CD4-positive, alpha-beta T cell treated with Interleukin-4 for 1 hour (primary cell): ENCODE results near the gene GPR142.

Source experiments
- DNase-seq, 2 donors: peaks; one replicate each; pipeline ENCODE4 v3.0.0-alpha.2; 2020 to 2022

Gene GPR142, protein sequence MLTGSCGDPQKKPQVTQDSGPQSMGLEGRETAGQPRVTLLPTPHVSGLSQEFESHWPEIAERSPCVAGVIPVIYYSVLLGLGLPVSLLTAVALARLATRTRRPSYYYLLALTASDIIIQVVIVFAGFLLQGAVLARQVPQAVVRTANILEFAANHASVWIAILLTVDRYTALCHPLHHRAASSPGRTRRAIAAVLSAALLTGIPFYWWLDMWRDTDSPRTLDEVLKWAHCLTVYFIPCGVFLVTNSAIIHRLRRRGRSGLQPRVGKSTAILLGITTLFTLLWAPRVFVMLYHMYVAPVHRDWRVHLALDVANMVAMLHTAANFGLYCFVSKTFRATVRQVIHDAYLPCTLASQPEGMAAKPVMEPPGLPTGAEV

GRCh38 chr17:74367206-74367605 is at the start of gene GPR142:
Gene GPR142 (plus strand): TSS chr17:74367506. CDS start chr17:74369541, 2,035 bp downstream.
- no peak for DNase-seq

DNA sequence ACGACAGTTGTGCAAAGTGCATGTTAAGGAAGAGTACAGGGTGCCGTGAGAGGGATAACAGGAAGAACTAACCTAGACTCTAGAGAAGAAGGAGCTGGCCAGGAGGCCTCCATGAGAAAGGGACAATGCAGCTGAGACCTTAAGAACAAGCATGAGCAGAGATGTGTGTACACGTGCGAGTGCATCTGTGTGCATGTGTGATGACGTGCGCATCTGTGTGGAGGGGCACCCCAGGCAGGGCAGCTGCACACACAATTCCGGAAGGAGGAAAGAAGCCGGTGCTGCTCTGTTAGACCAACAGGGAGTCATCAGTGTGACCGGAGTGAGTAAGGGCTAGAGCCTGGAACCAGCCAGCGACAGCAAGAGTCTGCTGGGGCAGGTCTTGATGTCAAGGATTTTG is 48.9 kb upstream of the GPR142 start:
- no peak for DNase-seq

- DNase-seq, result no peak
Measured at GRCh38 chr17:74324521-74324920, 42.8 kb upstream of the GPR142 start.

GRCh38 chr17:74325376-74325742 is 41.9 kb upstream of the GPR142 start:
- DNase-seq, result no peak

GRCh38 chr17:74325743-74326379 is 41.4 kb upstream of the GPR142 start, which contains the start of gene KIF19:
Gene KIF19 (plus strand): TSS chr17:74326226. CDS start chr17:74326350, 124 bp downstream.
- peak; percentile 43 to 62 for DNase-seq

DNA sequence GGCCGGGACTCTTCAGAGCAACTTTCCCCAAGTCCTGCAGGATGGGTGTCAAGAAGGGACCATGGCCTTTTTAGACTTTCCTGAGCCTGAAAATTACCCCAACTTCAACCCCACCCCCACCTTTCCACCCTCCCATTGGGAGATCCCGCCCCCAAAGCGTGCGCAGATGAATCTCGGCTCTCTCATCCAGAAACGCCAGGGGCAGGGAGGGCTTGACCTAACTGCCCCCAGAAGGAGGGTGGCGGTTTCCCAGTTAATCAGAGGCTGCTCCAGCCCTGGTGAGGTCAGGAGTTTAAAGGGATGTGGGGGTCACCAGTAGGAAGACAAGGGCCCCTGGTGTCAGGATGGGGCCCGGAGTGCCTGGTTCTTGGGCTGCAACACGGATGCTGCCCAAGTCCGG is 40.8 kb upstream of the GPR142 start:
- DNase-seq, result no peak

DNA sequence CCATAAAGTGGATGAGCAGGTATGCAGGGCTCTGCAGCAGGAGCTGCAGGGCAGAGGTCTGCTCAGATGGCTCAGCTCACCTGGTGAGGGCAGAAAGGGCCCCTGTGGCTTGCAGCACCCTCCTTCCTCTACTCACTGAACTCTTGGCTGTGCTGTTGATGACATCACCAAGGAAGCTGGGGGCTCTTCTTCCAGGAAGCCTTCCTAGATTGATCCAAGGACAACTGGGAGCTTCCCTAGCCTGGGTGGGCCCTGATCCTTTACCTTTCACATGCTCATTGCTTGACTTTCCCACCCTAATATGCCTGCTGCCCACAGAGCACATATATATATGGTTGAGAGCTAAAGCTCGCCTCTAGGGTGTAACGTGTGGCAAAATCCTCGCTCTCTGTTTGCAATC is 38.8 kb upstream of the GPR142 start:
- DNase-seq, result no peak

- no peak for DNase-seq
Measured at GRCh38 chr17:74329378-74329777, 37.9 kb upstream of the GPR142 start.

DNA sequence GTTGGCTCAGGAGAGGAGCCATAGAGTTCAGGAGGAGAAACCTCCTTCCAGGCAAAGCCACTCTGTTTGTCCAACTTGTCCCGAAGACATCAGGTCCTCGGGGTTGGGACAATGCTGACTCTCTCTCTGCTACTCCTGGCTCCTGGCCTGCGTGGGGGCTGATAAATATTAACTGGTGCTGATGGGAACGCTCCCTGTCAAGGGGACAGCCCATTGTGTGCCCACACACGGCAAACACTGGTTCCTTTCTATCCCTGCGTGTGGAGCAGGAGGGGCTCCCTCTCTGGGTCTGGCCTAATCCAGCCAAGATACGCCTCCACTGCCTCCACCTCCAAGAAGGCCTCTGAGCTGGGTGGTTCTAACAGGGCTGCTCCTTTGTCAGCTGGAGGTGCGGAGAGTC is 36.9 kb upstream of the GPR142 start:
- no peak for DNase-seq

DNA sequence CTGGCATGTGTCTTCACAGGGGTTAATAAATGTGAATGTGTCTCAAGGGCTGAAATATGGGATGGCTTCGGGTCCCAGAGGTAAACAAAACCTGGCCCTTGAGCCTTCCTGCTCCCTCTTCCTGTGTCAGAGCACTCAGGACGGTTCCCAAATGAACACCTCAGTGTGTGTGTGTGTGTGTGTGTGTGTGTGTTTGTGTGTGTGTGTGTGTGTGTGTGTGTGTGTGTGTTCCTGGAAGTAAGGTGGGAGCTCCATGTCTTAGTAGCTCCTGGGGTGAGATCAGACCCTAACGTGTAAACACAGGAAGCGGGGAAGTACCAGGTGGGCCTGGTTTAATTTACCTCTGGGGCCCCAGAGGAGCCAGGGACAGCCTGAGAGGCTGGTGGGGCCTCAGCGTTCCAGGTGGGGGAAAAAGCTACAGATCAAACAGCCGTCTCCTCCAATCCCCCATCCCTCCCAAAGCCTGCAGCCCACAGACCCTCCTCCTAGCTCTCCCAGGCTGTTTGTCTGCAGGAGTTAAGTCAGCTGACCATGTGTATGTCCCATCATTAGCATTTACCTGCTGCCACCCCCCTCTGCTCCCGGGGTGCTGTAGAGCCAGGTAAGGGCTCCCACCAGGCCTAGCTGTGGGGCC is 35.2 kb upstream of the GPR142 start:
- no peak for DNase-seq

DNA sequence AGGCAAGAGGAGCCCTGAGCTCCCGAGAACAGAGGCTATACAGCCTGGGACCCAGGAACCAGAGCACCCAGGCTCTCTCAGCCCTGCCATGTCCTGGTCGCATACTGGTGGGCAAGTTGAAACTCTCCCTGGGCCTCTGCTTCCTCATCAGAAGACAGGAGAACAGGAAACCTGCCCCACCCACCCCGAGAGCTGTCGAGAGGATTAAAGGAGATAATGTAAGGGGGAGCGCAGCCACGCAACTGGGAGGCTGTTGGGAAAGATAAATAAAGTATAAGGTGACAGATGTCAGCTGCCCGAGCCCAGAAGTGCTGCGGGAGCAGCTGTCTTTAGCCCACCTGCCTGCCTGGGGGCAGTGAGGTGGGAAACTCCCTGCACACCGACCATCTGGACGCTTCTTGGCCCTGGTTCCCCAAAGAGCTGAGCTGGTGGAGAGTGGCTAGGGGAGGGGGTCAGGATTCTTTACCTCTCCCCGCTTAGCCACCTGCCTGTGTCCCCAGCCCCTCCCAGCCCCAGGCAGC is 34.5 kb upstream of the GPR142 start:
- no peak for DNase-seq

- DNase-seq, result no peak
Measured at GRCh38 chr17:74334393-74335039, 32.8 kb upstream of the GPR142 start.

- DNase-seq, result no peak
Measured at GRCh38 chr17:74335529-74336062, 31.7 kb upstream of the GPR142 start.

DNA sequence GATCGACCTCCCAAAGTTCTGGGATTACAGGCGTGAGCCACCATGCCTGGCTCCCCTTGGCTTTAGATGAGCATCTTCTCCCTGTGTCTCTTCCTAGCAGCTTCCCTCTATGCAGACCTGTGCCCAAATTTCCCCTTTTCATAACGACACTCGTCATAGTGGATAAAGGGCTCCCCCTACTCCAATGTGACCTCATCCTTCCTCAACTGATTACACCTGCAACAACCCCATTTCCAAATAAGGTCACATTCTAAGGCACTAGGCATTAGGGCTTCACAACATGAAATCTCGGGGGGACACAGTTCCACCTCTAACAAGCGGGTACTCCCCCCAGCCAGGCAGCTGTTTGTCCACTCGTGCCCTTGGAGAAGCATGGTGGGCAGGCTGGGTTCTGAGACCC is 31.0 kb upstream of the GPR142 start:
- no peak for DNase-seq

DNA sequence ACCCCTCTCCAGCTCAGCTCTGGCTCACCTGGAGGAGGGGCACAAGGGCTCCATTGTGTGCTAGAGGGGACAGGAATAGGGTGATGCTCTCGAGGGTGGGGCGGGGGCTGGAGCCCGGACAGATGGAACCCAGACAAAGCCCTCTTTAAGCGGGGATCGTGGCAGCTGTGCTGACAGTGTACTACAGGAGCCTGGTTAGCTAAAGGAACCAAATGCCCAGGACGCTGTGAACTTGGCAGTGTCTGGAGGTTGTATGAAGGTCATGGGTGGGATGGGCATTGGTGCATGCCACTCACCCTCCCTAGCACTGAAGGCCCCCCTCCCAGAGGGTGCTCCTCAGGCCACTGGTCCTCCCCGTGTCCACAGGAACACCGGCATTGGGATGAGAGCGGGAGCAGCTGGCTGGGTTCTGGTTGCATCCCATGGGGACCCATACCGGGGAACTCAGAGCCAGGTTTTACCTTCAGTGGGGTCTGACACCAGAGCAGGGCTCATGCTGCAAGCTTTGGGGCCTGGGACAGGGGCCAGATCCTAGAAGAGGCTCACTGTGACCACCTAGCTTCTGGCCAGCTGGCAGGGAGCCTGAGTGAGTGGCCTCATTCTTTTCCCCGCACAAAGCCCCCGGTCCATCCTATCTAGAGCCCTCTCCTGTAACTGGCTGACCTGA is 29.3 kb upstream of the GPR142 start:
- DNase-seq, result no peak

GRCh38 chr17:74339537-74340195 is 27.6 kb upstream of the GPR142 start:
- DNase-seq, result no peak

- no peak for DNase-seq
Measured at GRCh38 chr17:74340470-74341023, 26.8 kb upstream of the GPR142 start.

- DNase-seq, result no peak
Measured at GRCh38 chr17:74342224-74342623, 25.1 kb upstream of the GPR142 start.

GRCh38 chr17:74343121-74343520 is 24.2 kb upstream of the GPR142 start:
- no peak for DNase-seq

DNA sequence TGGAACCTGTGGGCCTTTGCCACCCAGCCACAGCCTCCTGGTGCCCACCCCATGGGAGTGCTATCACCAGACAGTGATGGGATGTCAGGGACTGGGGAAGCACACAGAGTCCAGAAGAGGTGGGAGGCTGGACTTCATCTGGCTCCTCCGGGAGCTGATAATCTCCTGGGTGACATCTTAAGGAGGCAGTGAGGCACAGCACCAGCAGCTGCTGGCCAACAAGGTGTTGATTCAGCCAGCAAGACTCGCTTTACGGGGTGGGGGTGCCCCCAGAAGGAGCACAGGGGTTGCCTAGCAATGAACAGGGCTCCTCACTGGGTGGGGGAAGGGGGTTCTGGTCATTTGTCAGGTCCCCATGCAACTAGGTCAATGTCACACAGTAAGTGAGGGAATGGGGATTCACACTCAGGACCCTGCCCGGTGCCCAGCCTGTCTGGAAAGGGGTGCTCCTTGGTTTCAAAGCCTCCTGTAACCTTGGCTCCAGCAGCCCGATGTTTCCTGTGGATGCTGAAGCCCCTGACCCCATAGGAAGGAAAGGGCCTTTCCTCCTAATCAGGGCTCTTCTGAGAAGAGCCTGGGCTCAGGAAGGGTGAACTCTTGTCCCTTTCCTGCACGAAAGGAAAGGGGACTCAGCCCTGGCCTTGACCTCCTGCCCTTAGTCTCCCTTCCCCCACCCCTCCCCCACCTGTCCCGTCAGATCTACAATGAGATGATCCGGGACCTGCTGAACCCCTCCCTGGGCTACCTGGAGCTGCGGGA is 23.6 kb upstream of the GPR142 start:
- DNase-seq, result no peak

GRCh38 chr17:74344658-74345057 is 22.6 kb upstream of the GPR142 start:
- DNase-seq, result no peak
